ENCODE data around the gene EN1.

Gene EN1

DNA sequence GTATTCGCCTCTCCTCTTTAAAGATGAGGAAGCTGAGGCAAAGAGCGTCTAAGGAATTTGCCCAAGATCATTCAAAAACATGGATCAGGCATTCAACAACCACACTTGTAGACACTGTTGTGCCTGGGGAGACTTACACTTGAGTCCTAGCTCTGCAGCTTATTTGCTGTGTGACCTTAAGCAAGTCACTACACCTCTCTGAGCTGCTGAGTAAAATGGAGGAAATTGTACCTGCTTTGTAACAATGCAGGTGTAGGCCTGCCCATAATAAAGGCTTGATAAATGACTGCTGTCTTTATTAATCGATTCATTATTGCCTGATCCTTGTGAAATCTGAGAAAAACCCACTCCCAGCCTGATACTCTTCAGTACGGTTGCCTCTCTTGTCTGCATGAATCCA is 30.8 kb downstream of the EN1 start:
- no peak for DNase-seq

DNA sequence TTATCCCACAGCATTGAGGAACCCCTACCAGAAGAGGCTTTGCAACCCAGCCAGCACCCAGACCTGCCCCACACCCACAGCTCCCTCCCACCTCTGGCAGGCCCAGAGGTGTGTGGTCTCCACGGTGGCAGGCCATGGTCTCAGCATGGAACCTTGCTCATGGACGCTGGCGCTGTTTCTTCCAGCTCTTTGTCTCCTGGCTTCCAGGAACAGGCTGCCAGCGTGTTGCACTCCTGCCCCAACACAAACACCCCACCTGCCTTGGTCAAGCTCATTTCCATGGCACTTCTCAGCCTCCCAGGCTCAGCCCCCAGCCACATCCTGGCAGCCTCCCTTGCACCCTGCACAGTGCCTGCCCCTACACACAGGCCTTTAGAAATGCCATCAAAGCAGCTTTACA is 31.7 kb downstream of the EN1 start:
- DNase-seq, result no peak

DNA sequence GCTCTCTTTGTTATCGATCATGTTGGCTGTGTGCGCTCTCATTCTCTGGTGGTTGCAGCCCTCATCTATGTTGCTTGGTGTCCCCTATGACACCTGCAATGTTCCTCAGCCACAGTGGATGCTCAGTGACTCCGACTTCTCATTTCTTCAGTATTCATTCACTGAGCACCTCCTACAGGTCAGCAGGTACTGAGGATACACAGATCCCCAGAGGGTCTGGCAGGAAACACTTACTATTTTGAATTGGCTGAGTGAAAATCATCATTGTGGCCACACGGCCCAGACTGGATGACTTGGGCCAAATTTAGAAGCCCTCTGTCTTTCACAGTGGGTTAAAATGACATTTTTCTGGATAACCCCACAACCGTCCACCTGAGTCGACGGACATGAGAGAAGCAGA is 32.1 kb downstream of the EN1 start:
- no peak for DNase-seq

DNA sequence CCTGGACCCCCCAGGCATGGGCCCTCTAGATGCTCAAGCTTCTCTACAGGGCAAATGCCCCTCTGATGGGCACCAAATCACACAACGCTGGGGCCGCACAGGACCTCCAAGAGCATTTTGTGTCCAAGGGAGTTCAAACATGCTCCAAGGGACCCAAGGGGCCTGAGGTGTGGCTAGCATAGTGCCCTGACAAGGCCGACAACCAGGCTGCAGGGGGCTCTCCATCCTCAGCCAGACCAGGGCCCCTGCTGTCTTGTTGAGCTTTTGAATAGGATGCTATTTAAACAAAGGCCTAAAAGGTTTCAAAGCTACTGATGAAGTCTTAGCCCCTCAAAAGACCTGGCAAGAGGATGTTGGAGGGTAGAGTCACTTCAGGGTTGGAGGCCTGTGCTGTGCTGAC is 33.1 kb downstream of the EN1 start:
- DNase-seq, result no peak

DNA sequence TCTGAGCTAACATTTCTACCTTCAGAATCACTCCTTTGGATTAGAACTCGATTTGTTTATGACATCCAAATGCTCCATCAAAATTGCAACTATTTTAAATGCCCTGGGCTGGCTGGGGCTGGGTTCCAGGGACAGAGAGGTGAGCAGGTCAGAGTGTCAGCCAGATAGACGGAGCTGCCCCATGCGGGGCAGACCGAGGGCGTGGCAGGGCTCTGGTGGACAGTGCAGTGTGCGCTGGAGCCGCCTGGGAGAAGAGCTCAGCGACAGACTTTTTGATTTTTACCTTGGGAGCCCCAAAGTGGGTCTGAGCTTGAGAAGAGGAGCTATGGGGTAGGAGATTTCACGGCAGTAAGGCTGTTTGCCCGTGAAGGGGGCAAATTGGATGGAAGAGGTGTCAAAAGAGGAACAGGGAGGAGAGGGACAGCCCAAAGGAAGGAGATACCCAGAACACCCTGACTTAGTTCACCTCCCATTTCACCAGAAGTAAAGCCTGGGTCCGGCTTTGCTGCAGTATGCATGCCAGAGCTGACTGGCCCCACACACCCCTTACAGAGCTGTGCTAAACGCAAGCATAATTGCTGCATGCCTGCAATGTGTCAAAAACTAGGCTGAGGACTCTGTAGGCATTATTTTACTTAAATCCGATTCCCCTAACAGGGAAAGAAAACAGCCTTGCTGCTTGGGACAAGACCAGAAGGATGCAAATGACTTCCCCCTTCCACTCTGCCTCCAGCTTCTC is 33.7 kb downstream of the EN1 start:
- DNase-seq, result no peak

DNA sequence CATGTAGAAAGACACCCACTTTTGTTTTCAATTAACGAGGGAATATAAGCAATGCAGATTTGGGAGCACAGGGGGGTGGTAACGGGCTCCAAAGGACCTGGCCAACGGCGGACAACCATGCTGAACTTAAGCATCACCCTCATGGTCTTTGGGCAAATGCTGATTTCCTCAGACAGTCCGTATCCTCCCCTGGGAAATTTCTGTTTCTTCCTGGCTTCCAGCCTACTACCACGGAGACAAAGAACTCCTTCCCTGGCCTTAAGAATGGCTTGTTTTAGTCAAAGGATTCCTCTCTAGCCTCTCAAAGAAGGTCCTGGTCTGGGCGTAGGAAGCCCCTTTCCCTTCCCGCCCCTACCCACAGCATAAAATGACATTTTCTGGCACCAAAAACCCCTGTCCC is 34.3 kb downstream of the EN1 start:
- DNase-seq, result no peak

DNA sequence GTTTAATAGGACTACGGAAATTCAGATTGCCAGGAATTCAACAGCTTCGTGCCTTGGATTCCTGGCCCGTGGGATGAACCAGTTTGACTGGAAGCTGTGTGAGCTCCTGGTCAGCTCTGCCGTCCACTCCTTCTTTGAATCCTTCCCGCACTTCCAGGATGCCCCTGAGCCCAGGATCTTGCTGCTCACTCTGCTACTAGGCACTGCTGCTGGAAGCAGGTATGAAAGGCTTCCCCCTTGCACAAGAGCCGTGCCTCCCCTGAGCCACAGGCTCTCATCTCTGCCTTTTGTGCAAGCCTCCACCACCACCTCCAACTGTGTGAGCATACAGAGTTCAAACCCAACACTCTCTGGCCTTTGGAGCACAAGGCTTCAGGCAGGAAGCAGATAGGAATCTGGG is 34.9 kb downstream of the EN1 start:
- no peak for DNase-seq

DNA sequence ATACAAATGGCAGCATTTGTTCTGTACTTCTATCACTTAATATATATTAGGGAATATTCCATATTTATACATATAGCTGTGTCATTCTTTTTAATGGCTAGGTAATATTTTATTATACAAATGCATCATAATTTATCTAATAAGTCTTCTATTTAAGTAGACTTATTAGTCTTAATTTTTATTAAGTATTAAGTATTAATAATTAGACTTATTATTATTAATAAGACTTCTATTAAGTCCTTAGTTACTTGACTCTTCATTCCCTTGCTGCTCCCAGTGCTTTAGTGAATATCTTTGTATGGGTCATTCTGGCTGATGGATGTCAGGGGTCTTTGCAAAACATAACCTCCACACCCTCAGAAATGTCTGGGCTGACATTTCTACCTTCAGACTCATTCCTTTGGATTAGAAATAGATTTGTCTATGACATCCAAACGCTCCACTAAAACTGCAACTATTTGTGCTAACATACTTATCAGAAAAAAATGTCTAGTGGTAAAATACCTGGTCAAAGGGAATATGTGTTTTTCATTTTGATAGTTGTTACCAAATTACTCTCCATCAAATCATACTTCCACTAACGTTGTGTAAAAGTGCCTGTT is 35.8 kb downstream of the EN1 start:
- no peak for DNase-seq

DNA sequence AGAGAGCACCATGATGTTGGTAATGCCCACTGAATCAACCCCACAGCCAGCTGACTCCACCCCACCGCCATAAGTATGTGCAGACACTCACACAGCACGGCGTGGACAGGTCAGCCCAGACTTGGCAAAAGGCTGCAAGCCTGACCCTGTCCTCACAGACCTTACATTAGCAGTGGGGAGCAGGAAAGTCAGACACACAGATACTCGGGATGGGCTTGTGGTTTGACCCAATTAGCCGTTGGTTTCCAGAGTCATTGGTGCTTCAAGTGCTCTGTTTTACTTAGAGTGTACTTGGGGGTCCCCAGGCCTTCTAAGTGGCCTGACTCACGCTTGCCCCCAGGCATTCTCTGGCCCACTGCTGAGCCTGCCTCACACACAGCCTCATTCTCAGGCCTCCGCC is 36.7 kb downstream of the EN1 start:
- no peak for DNase-seq

DNA sequence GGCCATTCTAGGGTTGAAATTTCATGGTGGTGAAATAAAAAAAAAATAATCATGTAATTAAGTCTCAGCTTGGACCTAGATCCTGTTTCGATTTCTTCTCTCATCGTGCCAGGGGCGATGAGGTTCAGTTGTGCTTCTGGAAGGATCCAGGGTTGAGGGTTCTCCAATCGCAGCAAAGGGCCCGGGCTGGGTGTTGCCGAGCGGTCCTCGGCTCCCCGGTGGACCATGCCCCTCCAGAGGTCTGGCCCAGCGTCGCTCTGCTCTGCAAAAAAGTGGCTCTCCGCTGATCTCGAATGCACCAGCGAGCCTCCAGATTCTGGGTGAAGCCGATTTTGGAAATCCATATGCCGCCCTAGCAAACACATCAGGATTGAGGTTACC is 39.0 kb downstream of the EN1 start:
- no peak for DNase-seq

DNA sequence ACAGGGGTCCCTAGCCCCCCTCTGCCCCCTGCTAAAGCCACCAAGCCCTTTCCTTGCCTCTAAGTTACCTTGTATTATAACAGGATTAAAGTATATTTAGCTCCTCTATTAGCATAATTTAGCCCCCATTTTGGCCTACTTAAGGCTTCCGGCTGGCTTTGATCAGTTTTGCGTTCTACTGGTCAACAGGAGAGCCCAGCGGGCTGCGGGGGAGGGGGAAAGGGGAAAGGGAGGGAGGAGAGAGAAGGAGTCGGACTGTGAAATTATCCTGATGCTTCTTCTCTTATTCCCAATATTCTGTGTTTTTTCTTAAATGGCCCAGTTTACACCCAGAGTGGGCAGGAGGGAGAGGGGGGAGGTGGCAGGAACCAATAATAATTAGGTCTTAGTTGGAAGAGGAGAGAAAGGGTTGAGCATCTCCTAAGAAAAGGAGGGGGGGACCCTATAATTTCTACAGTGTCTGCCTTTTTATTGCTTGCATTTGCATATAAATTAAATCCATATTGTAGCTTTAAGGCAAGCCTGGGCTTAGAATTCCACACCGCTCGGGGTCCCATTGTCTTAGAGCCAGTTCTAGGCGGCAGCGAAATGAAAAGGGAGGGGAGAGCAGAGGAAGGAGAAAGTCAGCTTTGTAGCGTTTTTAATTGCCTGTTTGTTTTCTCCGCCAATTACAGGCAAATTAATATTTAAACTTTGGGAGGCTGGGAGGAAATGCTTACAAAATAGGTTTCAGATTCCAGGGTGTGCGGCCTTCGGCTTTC is 39.6 kb downstream of the EN1 start:
- DNase-seq, result no peak

DNA sequence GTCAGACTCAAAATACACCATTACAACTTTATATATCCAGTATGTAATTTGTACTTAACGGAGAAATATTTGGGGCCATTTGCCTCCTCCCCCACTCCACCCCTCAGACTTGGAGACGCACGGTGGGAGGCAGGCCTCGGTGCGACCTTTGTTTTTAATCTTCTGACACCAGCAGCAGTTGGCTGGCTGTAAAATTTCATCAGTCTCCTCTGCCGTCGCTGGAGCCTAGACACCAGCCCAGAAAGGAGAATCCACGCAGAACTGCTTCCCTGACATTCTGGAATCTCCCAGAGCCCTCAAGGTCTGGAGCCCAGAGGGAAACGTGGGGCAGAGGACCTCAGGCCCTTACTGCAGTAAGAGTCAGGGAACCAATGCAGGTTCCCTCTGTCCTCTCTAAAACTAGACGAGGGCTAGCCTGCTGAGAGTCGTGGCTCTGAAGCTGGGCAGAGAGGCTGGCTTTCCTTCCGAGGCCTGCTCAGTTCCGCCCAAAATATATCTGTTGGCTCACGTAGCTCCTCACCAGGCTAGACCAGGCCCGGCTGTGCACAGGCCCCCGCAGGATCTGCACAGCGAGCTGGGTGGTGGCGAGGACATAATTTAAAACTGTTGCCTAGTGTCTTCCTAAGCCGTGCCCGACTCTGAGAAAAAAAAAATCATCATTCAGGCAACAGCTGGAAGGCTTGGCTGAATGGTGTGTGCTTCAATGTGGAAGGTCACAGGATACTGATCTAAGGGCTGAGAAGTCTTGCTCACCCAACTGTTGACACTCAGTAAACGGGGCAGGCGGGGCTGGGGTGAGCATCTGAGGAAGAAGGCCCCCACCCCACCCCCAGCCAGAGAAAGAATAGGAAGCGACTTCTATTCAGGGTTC is 40.4 kb downstream of the EN1 start:
- no peak for DNase-seq

DNA sequence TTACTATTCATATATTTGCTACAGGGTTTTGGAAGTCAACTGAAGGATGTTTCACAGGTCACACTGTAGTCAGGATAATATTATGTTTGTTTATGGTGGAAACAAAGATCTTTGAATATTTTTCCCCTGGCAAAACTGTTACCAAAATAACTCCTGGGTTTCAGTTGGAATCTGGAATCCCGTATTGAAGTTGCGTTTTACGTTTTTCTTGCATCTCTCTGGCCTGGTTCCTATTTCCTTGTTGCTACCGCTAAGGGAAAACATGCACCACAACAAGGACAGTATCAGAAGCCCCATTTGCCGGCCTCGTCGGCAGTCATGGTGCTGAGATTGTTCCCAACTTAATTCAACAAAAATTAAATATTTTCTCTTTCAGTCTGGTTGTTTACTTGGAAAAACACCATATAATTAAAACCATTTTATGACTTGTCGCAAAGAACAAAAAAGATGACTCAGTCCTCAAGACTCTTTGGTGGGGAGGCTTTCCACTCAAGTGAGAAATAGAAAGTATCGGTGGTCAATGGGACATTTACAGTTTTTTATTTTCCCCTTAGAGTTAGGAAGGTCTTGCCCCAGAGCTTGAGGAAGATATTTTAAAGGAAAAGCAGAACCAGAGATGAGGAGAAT is 42.3 kb downstream of the EN1 start:
- no peak for DNase-seq

DNA sequence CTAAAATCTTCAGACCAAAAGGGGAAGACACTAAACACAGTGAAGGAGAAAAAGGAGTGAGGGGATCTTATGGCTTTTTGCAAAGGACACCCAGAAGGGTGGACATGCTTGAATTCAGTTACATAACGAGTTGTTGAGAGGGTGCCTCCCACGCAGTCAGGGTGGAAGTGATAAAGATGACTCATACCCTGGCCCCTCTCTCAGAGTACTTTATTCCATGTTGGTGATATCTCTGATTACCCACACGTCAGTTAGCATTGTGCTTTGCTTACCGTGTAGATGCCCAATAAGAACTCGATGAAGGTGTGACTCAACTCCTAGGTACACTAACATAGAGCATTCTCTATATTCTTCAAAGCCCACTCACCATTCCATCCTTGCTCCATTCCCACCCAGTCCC is 44.4 kb downstream of the EN1 start:
- DNase-seq, result no peak

DNA sequence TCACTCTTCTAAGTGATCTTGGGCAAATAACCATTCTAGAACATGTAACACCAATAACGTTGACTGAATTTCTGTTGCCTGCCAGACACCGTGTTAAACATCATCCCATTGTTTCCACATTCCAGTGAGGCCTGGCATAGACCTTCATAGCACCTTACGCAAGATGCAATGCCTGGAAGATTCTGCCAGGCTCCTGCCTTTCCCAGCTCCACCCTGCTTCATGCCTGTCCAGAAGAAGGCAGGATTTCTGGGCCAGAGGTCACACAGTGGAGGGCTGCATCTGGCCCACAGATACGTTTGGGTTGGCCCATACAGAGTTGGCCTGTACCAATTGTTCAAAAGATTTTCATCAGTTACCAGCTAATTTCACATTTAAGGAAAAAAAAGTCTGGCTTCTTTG is 46.3 kb downstream of the EN1 start:
- DNase-seq, result no peak

DNA sequence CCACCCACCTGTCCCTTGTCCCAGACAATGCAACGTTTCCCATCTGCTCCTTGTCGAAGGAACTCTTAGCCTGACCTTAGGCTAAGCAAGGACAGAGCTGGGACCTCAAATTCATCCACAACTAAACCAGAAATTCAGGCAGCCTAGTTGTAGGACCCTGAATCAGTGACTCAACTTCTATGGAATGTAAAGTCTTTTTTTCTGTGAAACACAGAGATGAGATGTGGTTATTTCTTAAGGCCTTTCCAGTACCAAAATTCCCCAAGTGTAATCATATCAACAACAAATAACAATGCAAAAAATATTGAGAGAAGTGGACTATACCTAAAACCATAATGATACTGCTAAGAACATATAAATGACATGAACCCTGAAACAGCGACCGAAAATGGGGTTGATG is 46.7 kb downstream of the EN1 start:
- DNase-seq, result no peak

DNA sequence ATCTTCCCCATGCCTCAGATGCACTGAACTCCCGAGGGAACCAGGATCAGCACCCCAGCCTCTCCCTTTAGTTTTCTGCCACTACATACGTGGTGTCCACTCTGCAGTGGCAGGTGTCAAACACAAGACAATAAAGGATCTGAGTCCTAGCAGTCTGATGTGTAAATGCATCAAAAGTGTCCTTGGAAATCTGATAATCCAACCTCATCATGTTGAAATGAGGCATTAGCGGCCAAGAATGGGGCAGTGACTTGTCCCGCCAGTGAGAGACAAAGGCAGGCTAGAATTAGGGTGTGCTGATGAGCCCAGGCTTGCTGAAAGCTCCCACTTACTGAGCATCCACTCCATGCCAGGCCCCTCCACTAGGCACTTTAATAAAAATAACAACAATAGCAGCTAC is 52.9 kb downstream of the EN1 start:
- DNase-seq, result no peak
